ENCODE results near the gene METTL25B.

METTL25B gene

GRCh38 chr1:156773607-156774006 is 45.3 kb downstream of the METTL25B start:
- DNase-seq, result no peak

- no peak for DNase-seq
Observed at GRCh38 chr1:156775799-156776198, 47.5 kb downstream of the METTL25B start.

GRCh38 chr1:156776942-156777341 is 48.7 kb downstream of the METTL25B start:
- no peak for DNase-seq

- no peak for DNase-seq
Observed at GRCh38 chr1:156777573-156777972, 49.3 kb downstream of the METTL25B start.

- no peak for DNase-seq
Observed at GRCh38 chr1:156781585-156782186, 53.4 kb downstream of the METTL25B start.

- DNase-seq, result no peak
Observed at GRCh38 chr1:156785458-156785857, 57.2 kb downstream of the METTL25B start.

All from GOT3 (cell line).